ENCODE measurements around the gene GMEB1. TPM values are rescaled to one million over a fixed set of nuclear protein-coding genes. Genes with fewer than 3 reads are reported as not detected.
"Not testable (repeated sequence)": the region's sequence is repeated elsewhere in the genome, so short reads cannot be mapped to it uniquely, and the experiment has no call there.

Gene GMEB1
- polyA plus RNA-seq, 1 experiment: 6.6 TPM

DNA sequence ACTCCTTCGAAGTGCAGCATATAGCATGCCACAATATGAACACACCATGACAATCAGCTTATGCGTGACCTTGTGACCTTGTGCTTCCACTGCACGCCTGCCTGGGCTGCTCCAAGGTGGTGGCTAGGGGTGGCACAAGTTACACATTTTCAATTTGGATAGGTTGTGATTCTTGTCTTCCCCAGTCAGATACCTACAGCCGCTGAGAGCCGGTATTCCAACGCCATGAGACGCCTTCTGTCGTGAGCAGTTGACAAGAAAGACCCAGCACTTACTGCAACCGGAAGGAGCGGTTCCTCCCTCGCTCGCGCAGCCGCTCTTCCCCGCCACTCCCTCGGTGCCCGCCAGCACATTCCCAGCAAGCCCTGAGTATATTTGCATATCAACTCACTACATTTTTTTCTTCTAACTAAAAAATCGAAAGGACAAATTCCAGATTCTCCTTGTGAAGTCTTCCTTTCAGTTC, 20.5 kb upstream of the GMEB1 start:
- TF ChIP-seq, protein P1, sequence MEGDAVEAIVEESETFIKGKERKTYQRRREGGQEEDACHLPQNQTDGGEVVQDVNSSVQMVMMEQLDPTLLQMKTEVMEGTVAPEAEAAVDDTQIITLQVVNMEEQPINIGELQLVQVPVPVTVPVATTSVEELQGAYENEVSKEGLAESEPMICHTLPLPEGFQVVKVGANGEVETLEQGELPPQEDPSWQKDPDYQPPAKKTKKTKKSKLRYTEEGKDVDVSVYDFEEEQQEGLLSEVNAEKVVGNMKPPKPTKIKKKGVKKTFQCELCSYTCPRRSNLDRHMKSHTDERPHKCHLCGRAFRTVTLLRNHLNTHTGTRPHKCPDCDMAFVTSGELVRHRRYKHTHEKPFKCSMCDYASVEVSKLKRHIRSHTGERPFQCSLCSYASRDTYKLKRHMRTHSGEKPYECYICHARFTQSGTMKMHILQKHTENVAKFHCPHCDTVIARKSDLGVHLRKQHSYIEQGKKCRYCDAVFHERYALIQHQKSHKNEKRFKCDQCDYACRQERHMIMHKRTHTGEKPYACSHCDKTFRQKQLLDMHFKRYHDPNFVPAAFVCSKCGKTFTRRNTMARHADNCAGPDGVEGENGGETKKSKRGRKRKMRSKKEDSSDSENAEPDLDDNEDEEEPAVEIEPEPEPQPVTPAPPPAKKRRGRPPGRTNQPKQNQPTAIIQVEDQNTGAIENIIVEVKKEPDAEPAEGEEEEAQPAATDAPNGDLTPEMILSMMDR (IDR thresholded peaks at IDR 0.05; ENCODE audit: insufficient read depth, low read depth, low read length): no peak
- no peaks in the 10 kb centered on the region for H3K36me3 ChIP-seq (ENCODE audit: control insufficient read depth, insufficient read depth, low read length)
- peak overlapping the region; percentile 42 for H3K4me3 ChIP-seq (ENCODE audit: low read depth, low read length)
- DNase-seq (ENCODE audit: low read depth): peak; percentile 78
- ChIA-PET POLR2A (interaction anchor here (0.6 to 2.1 kb wide), 3 partner anchors 21 to 226 kb away, joined by 4 to 18 read pairs (median 9); partner anchors contain the start of genes GMEB1 and YTHDF2), CTCF (interaction anchor here (0.6 to 1.0 kb wide), 5 partner anchors 9 to 135 kb away, joined by 3 to 8 read pairs (median 3); partner anchors contain the start of gene YTHDF2)
- no peaks in the 10 kb centered on the region for H3K27me3 ChIP-seq (ENCODE audit: control insufficient read depth, insufficient read depth, low read length)

DNA sequence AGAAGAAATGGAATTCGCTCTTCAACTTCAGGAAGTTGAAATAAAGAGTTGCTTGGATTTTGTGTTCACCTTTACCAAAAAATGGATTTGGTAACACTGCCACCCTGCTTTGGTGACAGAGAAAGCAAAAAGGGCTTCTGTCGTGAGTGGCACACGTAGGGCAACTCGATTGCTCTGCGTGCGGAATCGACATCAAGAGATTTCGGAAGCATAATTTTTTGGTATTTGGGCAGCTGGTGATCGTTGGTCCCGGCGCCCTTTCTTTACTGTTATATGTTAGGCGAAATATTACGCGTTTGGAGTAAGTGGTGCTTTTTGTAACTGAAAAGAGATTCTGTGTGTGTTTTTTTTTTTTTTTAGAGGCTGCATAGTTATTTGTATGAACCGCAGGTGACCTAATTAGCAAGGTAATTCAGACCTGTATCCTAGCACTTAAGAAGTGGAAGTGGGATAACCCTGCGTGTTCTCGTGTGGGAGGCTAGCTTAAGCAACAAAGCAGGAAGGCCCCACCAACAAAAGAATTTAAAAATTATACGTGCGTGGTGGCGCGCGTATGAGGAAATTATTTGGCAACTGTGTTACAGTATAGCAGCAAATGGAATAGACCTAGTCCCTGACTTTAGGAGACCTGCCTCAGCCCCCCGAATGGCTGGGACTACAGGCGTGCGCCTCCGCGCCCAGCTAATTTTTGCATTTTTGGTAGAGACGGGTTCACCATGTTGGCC, 19.9 kb upstream of the GMEB1 start, which contains the start of gene RNU11:
Gene RNU11 (plus strand): TSS at position 127 of the 725 bp plus-strand sequence.
- POLR2A ChIA-PET: interaction anchor here (0.5 to 2.1 kb wide), 9 partner anchors 17 to 396 kb away, joined by 3 to 18 read pairs (median 4); partner anchors contain the start of genes GMEB1 and YTHDF2
- H3K27me3 ChIP-seq (ENCODE audit: control insufficient read depth, insufficient read depth, low read length): no peaks in the 10 kb centered on the region
- TF ChIP-seq, protein P1 (IDR thresholded peaks at IDR 0.05; ENCODE audit: insufficient read depth, low read depth, low read length): no peak
- no peaks in the 10 kb centered on the region for H3K36me3 ChIP-seq (ENCODE audit: control insufficient read depth, insufficient read depth, low read length)
- DNase-seq (ENCODE audit: low read depth): peak; percentile 87
- peak within 1 kb of the TSS; percentile 42 for H3K4me3 ChIP-seq (ENCODE audit: low read depth, low read length)
- CTCF ChIA-PET: interaction anchor here (0.5 to 1.0 kb wide), 6 partner anchors 8 to 175 kb away, joined by 3 to 8 read pairs (median 3); partner anchors contain the start of gene YTHDF2

DNA sequence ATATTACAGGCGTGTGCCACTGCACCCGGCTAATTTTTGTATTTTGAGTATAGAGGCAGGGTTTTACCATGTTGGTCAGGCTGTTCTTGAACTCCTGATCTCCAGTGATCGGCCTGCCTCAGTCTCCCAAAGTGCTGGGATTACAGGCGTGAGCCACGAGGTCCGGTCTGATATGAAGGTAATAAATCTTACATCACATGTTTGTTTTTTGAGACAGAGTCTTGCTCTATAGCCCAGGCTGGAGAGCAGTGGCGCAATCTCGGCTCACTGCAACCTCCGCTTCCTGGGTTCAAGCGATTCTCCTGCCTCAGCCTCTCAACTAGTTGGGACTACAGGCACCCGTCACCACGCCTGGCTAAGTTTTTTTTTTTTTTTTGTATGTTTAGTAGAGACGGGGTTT, 15.5 kb upstream of the GMEB1 start:
- POLR2A ChIA-PET, CTCF ChIA-PET: not testable (repeated sequence)

DNA sequence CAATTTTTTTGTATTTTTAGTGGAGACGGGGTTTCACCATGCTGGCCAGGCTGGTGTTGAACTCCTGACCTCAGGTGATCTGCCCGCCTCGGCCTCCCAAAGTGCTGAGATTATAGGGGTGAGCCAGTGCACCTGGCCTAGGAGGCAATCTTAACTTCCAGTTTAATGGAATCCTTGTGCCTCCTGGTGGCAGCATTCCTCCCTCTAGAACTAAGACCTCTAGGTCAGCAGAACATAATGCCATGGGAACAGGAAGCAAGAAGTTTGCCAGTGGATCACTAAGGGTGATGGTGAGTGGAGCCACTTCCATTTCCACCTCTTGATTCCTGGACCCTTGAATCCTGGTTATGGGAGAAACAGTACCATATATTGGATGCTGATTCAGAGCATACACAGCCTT, 14.7 kb upstream of the GMEB1 start:
- DNase-seq (ENCODE audit: low read depth); POLR2A ChIA-PET; H3K4me3 ChIP-seq (ENCODE audit: low read depth, low read length); H3K27me3 ChIP-seq (ENCODE audit: control insufficient read depth, insufficient read depth, low read length); CTCF ChIA-PET; H3K36me3 ChIP-seq (ENCODE audit: control insufficient read depth, insufficient read depth, low read length): not testable (repeated sequence)
- TF ChIP-seq, protein P1 (IDR thresholded peaks at IDR 0.05; ENCODE audit: insufficient read depth, low read depth, low read length): peak; percentile 36; the same call in 1 of the 2 replicates

More for the DNA sequence above, 15.5 kb upstream of the GMEB1 start:
- H3K4me3 ChIP-seq (ENCODE audit: low read depth, low read length); DNase-seq (ENCODE audit: low read depth); H3K36me3 ChIP-seq (ENCODE audit: control insufficient read depth, insufficient read depth, low read length); H3K27me3 ChIP-seq (ENCODE audit: control insufficient read depth, insufficient read depth, low read length): not testable (repeated sequence)

DNA sequence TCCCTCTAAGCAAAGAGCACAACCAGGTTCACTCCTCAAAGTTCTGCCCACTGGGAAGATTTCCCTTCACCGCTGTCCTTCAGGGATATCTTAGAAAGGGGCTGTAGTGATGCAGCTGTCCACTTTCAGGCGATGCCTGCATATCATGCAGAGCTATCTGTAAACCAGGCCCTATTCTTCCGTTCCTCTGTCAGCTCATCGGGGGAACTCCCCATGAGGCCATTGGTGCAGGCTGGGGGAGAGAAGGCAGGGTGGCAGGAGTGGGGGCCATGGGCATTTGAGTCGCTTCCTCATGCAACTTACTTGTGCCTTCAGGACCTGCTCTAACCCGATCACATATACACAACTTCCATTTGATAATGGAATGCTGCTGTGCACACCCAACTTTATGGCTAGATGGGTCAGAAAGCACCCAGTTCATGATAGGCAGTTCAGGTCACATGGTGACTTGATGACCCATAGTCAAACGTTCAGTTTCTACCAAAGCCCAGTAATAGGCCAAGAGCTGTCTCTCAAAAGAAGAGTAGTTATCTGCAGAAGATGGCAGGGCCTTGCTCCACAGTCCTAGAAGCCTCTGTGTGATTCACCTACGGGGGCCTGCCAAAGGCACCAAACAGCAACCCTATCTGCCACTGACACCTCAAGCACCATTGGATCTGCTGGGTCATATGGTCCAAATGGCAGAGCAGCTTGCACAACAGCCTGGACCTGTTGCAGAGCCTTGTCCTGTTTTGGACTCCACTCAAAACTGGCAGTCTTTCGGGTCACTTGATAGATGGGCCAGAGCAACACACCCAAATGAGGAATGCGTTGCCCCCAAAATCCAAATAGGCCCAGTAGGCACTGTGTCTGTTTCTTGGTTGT, 12.9 kb upstream of the GMEB1 start:
- DNase-seq (ENCODE audit: low read depth); H3K27me3 ChIP-seq (ENCODE audit: control insufficient read depth, insufficient read depth, low read length); POLR2A ChIA-PET; H3K4me3 ChIP-seq (ENCODE audit: low read depth, low read length); H3K36me3 ChIP-seq (ENCODE audit: control insufficient read depth, insufficient read depth, low read length): not testable (repeated sequence)
- CTCF ChIA-PET: interaction anchor here (0.6 to 1.5 kb wide), 2 partner anchors 222 to 224 kb away, joined by 3 to 6 read pairs; no protein-coding TSS in a partner anchor

Data from BJ (cell line).